GM23338 (cell line): ENCODE results near the gene HAP1. TPM values are rescaled to one million over a fixed set of nuclear protein-coding genes. Genes with fewer than 3 reads are reported as not detected.

Experiments
- EZH2 ChIP-seq: fragments of 200-600 bp; sonication (generic); IDR thresholded peaks from one replicate; pipeline ENCODE4 v1.8.0; 2017; ENCODE audit warnings: antibody characterized with exemption, mild to moderate bottlenecking, low read depth; ENCODE audit not compliant: unreplicated experiment
- EZH2phosphoT487 ChIP-seq: fragments of 200-600 bp; sonication (generic); IDR thresholded peaks from one replicate; pipeline ENCODE4 v1.8.1; 2018; ENCODE audit warnings: antibody characterized with exemption; ENCODE audit not compliant: unreplicated experiment
- REST ChIP-seq: IDR thresholded peaks from one replicate; pipeline ENCODE4 v1.6.1; 2018; ENCODE audit warnings: antibody characterized with exemption; ENCODE audit not compliant: unreplicated experiment
- ZNF462 ChIP-seq: fragments of 250-450 bp; sonication (Bioruptor Pico); IDR thresholded peaks from 2 replicates; pipeline ENCODE4 v1.5.0; 2020; ENCODE audit warnings: mild to moderate bottlenecking, moderate library complexity
- polyA plus RNA-seq: library from polyadenylated mRNA; unstranded; fragments of >200 nt; fragmentation: Nextera tagmentation; extraction: Ambion mirVana; gene quantifications from 2 replicates; pipeline ENCODE4 v1.2.1, GENCODE V29; 2016
- total RNA-seq: library from RNA; depleted of rRNA; stranded (reverse); fragments of >200 nt; shearing (Covaris generic); gene quantifications from 2 replicates; pipeline ENCODE4 v1.2.3, GENCODE V29; 2014

The HAP1 gene
- total and polyA plus RNA-seq, 2 experiments from 2014 or later: 1.6 to 2.2 TPM

GRCh38 chr17:41697122-41697962, 37.1 kb downstream of the HAP1 start (continued):
- TF ChIP-seq ZNF462 (CRISPR knock-in tag) (no peak), EZH2phosphoT487 (no peak), REST (no peak), EZH2 (no peak)
